ENCODE measurements around the gene CARMIL1.
A peak's percentile ranks its signal among the peaks of the same experiment; 100 is the strongest.

Gene CARMIL1

DNA sequence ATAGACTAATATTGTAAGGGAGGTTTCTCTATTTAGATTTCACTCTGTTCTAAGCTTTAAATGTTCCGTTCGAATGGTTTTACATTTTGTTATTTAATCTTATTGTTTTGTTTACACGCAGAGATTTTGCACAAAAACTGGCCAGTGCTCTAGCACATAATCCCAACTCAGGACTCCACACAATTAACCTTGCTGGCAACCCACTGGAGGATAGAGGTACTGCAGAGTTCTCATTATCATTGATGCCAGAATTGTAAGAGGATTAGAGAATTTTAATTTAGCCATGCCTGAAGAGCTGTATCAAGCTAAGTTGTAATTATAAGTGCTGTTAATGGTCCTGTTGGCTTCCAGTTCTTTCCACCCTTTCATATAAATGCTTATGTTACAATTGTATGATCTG, 193.1 kb downstream of the CARMIL1 start:
- DNase-seq (ENCODE audit: low read depth): no peak
- TF ChIP-seq, protein P1, sequence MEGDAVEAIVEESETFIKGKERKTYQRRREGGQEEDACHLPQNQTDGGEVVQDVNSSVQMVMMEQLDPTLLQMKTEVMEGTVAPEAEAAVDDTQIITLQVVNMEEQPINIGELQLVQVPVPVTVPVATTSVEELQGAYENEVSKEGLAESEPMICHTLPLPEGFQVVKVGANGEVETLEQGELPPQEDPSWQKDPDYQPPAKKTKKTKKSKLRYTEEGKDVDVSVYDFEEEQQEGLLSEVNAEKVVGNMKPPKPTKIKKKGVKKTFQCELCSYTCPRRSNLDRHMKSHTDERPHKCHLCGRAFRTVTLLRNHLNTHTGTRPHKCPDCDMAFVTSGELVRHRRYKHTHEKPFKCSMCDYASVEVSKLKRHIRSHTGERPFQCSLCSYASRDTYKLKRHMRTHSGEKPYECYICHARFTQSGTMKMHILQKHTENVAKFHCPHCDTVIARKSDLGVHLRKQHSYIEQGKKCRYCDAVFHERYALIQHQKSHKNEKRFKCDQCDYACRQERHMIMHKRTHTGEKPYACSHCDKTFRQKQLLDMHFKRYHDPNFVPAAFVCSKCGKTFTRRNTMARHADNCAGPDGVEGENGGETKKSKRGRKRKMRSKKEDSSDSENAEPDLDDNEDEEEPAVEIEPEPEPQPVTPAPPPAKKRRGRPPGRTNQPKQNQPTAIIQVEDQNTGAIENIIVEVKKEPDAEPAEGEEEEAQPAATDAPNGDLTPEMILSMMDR (IDR thresholded peaks at IDR 0.05; ENCODE audit: low read length, missing control alignments): peak; percentile 30
- H3K4me3 ChIP-seq (replicated peaks; ENCODE audit: low read depth, low read length): no peak overlapping the region

DNA sequence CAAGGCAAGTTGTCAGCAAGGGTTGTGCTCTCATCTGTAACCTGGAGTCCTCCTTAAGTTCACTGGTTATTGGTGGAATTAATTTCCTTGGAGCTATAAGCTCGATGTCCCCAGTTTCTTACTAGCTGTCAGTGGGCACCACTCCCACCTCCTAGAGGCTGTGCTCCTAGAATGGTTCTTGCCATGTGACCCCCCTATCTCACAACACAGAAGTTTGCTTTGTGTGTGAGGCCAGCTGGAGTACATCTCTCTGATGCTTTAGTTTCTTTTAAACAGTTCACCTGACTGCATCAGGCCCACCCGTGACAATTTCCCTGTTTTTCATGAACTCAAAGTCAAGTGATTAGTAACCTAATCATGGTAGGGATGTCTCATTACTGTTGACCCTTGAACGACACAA, 193.7 kb downstream of the CARMIL1 start:
- no peak for DNase-seq (ENCODE audit: low read depth)
- TF ChIP-seq, protein P1 (IDR thresholded peaks at IDR 0.05; ENCODE audit: low read length, missing control alignments): no peak
- H3K4me3 ChIP-seq (replicated peaks; ENCODE audit: low read depth, low read length): no peak overlapping the region

DNA sequence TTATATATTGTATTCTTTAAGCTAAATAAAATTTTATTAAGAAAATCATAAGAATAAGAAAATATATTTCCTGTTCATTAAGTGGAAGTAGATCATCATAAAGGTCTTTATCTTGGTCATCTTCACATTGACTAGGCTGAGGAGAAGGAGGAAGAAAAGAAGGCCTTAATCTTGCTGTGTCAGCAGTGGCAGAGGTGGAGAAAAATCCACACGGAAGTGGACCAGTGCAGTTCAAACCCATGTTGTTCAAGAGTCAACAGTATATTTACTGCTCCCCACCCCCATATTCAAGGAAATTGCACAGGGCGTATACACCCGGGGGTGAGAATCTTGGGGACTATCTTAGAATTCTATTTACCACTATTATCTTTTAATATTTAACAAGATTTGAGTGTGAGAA, 194.3 kb downstream of the CARMIL1 start:
- H3K4me3 ChIP-seq (replicated peaks; ENCODE audit: low read depth, low read length): no peak overlapping the region
- DNase-seq (ENCODE audit: low read depth): no peak

DNA sequence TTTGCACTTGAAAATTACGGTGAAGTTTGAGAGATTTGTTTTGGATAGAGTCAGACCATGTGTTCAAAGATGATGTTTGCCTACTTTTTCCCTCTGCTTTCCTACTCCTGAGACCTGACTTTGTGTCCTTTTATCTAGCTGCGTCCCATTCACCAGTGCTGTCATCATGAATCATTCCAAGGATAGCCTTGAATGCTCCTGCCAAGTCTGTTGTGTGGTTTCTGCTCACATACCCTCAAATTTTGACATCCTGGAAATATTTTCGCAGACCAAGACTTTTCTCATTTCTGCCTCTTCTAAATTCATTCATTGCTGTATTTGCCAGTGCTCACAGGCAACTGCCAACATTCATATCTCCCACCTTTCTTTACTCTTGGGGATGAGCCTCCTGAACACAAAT, 197.0 kb downstream of the CARMIL1 start:
- TF ChIP-seq, protein P1 (IDR thresholded peaks at IDR 0.05; ENCODE audit: low read length, missing control alignments): no peak
- DNase-seq (ENCODE audit: low read depth): peak; percentile 62
- no peak overlapping the region for H3K4me3 ChIP-seq (replicated peaks; ENCODE audit: low read depth, low read length)

More for the DNA sequence above, 194.3 kb downstream of the CARMIL1 start:
- TF ChIP-seq, protein P1 (IDR thresholded peaks at IDR 0.05; ENCODE audit: low read length, missing control alignments): no peak

DNA sequence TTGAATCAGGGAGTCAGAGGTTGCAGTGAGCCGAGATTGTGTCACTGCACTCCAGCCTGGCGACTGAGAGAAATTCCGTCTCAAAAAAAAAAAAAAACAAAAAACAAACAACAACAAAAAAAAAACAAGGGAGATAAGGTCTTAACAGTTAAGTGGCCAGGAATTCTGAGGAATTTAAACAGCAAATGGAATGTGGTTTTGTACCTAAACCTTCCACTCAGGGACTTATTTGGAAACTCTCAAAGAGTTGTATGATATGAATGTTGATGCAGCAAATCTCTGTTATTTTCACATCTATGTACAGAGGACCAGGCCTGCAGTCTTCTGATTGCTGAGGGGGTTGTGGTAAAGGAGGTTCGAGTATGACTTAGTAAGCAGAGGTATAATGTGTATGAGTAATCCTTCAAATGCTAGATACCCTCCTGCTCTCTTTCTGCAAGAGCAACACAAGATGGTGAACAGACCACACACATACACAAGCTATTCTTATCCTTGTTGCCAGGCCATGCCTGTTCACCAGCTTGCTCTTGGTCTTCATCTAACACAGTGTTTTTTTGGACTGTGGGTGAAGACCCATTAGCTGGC, 197.9 kb downstream of the CARMIL1 start:
- peak; percentile 48 for DNase-seq (ENCODE audit: low read depth)
- H3K4me3 ChIP-seq (replicated peaks; ENCODE audit: low read depth, low read length): no peak overlapping the region
- TF ChIP-seq, protein P1 (IDR thresholded peaks at IDR 0.05; ENCODE audit: low read length, missing control alignments): no peak

DNA sequence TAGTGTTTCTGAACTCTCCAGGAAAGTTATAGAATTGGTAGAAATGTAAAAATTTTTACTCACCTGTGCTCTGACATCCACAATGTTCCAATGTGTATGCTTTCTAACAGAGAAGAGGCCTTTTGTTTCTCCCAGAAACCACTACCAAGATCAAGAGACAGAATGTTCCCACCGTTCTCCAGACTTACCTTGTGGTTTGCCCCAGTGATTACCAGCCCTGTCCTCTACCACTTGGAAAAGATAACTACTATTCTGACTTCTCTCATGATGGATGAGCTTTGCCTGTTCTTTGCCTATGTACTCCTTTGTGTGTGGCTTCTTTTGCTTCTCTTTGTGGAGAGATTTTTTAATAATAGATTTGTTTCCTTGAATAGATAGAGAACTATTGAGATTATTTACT, 199.8 kb downstream of the CARMIL1 start:
- no peak overlapping the region for H3K4me3 ChIP-seq (replicated peaks; ENCODE audit: low read depth, low read length)
- TF ChIP-seq, protein P1 (IDR thresholded peaks at IDR 0.05; ENCODE audit: low read length, missing control alignments): no peak
- DNase-seq (ENCODE audit: low read depth): no peak

DNA sequence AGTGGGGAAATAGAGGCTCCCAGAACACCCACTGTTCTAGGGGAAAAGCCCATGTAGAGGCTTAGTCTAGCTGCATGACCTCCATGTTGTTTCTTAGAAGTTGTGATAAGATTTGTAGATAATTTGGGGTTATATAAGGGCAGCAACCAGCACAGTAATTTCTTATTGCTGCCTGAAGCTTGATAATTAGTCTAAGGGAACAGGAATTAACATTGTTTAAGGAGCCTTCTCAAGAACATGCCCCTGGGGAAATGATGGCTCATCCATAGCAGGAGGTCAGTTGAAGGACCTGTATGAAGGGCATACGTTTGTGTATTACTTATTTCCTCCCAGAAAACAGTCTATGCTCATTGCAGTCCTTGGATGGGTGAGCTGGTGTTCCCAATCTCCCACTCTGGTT, 202.1 kb downstream of the CARMIL1 start:
- DNase-seq (ENCODE audit: low read depth): no peak
- TF ChIP-seq, protein P1 (IDR thresholded peaks at IDR 0.05; ENCODE audit: low read length, missing control alignments): no peak
- no peak overlapping the region for H3K4me3 ChIP-seq (replicated peaks; ENCODE audit: low read depth, low read length)

Data from fibroblast of pulmonary artery (primary cell).